HepG2 (cell line): ENCODE measurements around the gene ELFN1.

ENCODE experiments used
- HCFC1 ChIP-seq: fragments of 150-350 bp; IDR thresholded peaks from 2 replicates; pipeline ENCODE4 v1.6.1; 2014; ENCODE audit warnings: low read depth, low read length
- ZBTB1 ChIP-seq: sonication (generic); formaldehyde crosslinking; IDR thresholded peaks from 2 replicates; pipeline ENCODE4 v1.4.0; 2020; ENCODE audit warnings: missing genetic modification reagents, borderline replicate concordance
- ZFP82 ChIP-seq: sonication (generic); formaldehyde crosslinking; IDR thresholded peaks from 2 replicates; pipeline ENCODE4 v1.5.1; 2020; ENCODE audit warnings: mild to moderate bottlenecking, missing genetic modification reagents, borderline replicate concordance
- ZNF17 ChIP-seq: sonication (generic); formaldehyde crosslinking; IDR thresholded peaks from 2 replicates; pipeline ENCODE4 v1.5.0; 2020; ENCODE audit warnings: mild to moderate bottlenecking, missing genetic modification reagents

DNA sequence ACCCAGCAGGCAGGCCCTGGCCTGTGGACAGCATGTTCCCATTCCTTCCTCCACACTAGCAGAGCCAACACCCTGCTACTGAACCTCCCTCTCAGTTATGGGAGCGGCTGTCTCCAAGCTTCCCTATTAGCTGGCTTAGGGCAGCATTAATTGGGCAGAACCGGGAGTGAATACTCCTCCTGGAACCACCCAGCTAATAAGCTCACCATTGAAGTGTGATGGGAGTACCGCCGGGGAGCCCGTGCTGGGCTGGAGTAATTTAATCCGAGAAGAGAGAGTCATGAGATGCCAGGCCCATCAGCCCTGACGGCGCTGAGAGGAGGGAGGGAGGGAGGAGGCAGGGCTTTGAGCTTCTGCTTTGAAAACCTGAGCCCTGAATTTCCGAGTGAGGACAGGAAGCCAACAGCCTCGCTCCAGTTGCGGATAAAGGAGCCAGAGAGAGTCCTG, 31.8 kb upstream of the ELFN1 start:
- TF ChIP-seq HCFC1, result no peak
- TF ChIP-seq ZBTB1 (CRISPR knock-in tag), result no peak
- no peak for TF ChIP-seq ZFP82 (CRISPR knock-in tag)
- no peak for TF ChIP-seq ZNF17 (CRISPR knock-in tag)
